HG03558 (cell line): ENCODE results near the gene LTK.

Experiments used
- ATAC-seq: cut with Tn5 transposase; IDR thresholded peaks from one replicate; pipeline ENCODE4 v1.9.1; 2021; ENCODE audit warnings: moderate number of reproducible peaks; ENCODE audit not compliant: unreplicated experiment; ENCODE audit errors: extremely low read depth

LTK gene

GRCh38 chr15:41535544-41535943, 21.9 kb upstream of the LTK start:
- no peak for ATAC-seq

- ATAC-seq: no peak
These were observed 16.8 kb upstream of the LTK start for GRCh38 chr15:41530363-41530956.

- ATAC-seq: no peak
These were observed 9.5 kb upstream of the LTK start for GRCh38 chr15:41523097-41523496.

- no peak for ATAC-seq
These were observed 8.0 kb upstream of the LTK start for GRCh38 chr15:41521614-41522013.

GRCh38 chr15:41520636-41521035, 7.0 kb upstream of the LTK start:
- ATAC-seq: no peak

GRCh38 chr15:41517895-41518449, 4.3 kb upstream of the LTK start:
- no peak for ATAC-seq

GRCh38 chr15:41512940-41513505, 604 bp downstream of the LTK start:
- ATAC-seq: no peak

- ATAC-seq: no peak
These were observed 1.1 kb downstream of the LTK start for GRCh38 chr15:41512512-41512939.

GRCh38 chr15:41511899-41512369, 1.7 kb downstream of the LTK start:
- ATAC-seq: no peak

- ATAC-seq: no peak
These were observed 2.2 kb downstream of the LTK start for GRCh38 chr15:41511331-41511898.

GRCh38 chr15:41510728-41511127, 2.9 kb downstream of the LTK start:
- ATAC-seq: no peak

- no peak for ATAC-seq
These were observed 5.8 kb downstream of the LTK start for GRCh38 chr15:41507820-41508290.

- no peak for ATAC-seq
These were observed 6.8 kb downstream of the LTK start for GRCh38 chr15:41506796-41507341.

GRCh38 chr15:41505776-41506175, 7.9 kb downstream of the LTK start:
- no peak for ATAC-seq

GRCh38 chr15:41504751-41505492, 8.7 kb downstream of the LTK start:
- ATAC-seq: no peak

- no peak for ATAC-seq
These were observed 10.0 kb downstream of the LTK start for GRCh38 chr15:41503669-41504010.

- no peak for ATAC-seq
These were observed 10.6 kb downstream of the LTK start for GRCh38 chr15:41502795-41503668.

- no peak for ATAC-seq
These were observed 11.5 kb downstream of the LTK start for GRCh38 chr15:41501931-41502794.
